H1 (cell line): Measurements from ENCODE around the gene SNAPC2. TPM values are rescaled to one million over a fixed set of nuclear protein-coding genes. Genes with fewer than 3 reads are reported as not detected.

Experiments
- BCL11A ChIP-seq, 2 experiments: IDR thresholded peaks; one replicate each; pipeline ENCODE4 v1.6.1; 2011; ENCODE audit warnings: low read depth in 2 of 2, low read length in 2 of 2, mild to moderate bottlenecking in 2 of 2
- CBX8 ChIP-seq: fragments of 300-800, 300-1000 bp; sonication (generic); IDR thresholded peaks from 2 replicates; pipeline ENCODE4 v1.7.1; 2016; ENCODE audit warnings: low read depth, low read length, borderline replicate concordance
- CREB1 ChIP-seq: IDR thresholded peaks from 2 replicates; pipeline ENCODE4 v1.6.1; 2012; ENCODE audit warnings: inconsistent platforms
- EP300 ChIP-seq, 2 experiments: IDR thresholded peaks; 1 replicate in 1 of 2; 2 replicates in 1 of 2; pipeline ENCODE4 v1.6.1; 2011 to 2012; ENCODE audit warnings: low read depth in 2 of 2, low read length in 2 of 2, mild to moderate bottlenecking in 2 of 2, borderline replicate concordance in 1 of 2, inconsistent platforms in 1 of 2, moderate library complexity in 1 of 2
- SIRT6 ChIP-seq: IDR thresholded peaks from one replicate; pipeline ENCODE4 v1.7.1; 2012; ENCODE audit warnings: low read length, inconsistent platforms
- polyA plus RNA-seq, 7 experiments: library from polyadenylated mRNA; depleted of rRNA in 3 of 7; stranded (reverse) in 5 of 7; unstranded in 2 of 7; fragments of >200 nt in 5 of 7; fragments of 200-250 nt in 2 of 7; gene quantifications; 1 replicate in 5 of 7; 2 replicates in 1 of 7; 4 replicates in 1 of 7; pipeline versions ENCODE4 v1.2.1 to v1.2.3, GENCODE V29; 2011 to 2013; ENCODE audit warnings: missing spikeins in 2 of 7, mixed read lengths in 2 of 7
- total RNA-seq: library from RNA; stranded (reverse); fragmentation: NEBNext Ultra II Directional; extraction: Animal tissue kit (Norgen Biotek cat#: 25700); gene quantifications from 2 replicates; pipeline ENCODE4 v1.2.1, GENCODE V29; 2021
- TF ChIP-seq, protein P1 (sequence below): fragments of 300-600 bp; sonication (generic); IDR thresholded peaks from 2 replicates; pipeline ENCODE4 v1.7.1; 2012; ENCODE audit warnings: low read length, moderate library complexity, mild to moderate bottlenecking, inconsistent platforms; ENCODE audit not compliant: insufficient replicate concordance
- TF ChIP-seq, protein P2 (sequence below), 3 experiments: IDR thresholded peaks; 1 replicate in 2 of 3; 2 replicates in 1 of 3; pipeline versions ENCODE4 v1.5.1 to v1.6.1; 2011; ENCODE audit warnings: low read length in 3 of 3, mild to moderate bottlenecking in 3 of 3, inconsistent platforms in 2 of 3, low read depth in 1 of 3, moderate library complexity in 1 of 3; ENCODE audit not compliant: insufficient read depth in 1 of 3; ENCODE audit errors: control extremely low read depth in 1 of 3

Gene SNAPC2
- total and polyA plus RNA-seq, 2 of the 8 experiments (the other 6 are each of a cell fraction or from before 2014, with no cell fraction given) = 18.2 to 20.3 TPM

DNA sequence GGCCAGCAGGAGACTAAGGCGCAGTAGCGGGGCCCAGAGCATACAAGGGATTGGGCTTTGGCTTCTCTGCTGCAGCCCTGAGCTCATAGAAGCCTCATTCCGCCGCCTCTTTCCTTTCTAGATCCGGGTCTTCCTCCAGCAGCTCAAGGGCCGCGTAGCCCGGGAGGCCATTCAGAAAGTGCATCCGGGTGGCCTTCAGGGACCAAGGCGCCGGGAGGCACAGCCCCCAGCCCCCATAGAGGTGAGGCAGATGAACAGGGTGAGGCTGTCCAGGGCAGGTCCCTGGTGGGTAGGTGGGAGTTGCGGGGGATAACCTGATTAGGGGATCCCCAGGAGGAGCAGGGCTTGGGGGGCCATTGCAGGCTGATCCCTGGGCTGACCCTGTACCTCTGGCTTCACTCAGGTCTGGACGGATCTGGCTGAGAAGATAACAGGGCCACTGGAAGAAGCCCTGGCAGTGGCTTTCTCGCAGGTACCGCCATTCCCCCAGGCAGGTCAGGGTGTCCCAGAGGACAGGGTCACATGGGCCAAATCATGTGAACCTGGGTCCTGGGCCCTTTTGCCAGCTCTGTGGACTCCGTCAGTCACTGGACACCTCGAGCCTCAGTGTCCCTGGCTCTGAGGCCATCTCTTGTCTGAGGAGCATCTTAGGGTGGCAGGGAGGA, 1.3 kb downstream of the SNAPC2 start (continued):
- TF ChIP-seq, protein P1, sequence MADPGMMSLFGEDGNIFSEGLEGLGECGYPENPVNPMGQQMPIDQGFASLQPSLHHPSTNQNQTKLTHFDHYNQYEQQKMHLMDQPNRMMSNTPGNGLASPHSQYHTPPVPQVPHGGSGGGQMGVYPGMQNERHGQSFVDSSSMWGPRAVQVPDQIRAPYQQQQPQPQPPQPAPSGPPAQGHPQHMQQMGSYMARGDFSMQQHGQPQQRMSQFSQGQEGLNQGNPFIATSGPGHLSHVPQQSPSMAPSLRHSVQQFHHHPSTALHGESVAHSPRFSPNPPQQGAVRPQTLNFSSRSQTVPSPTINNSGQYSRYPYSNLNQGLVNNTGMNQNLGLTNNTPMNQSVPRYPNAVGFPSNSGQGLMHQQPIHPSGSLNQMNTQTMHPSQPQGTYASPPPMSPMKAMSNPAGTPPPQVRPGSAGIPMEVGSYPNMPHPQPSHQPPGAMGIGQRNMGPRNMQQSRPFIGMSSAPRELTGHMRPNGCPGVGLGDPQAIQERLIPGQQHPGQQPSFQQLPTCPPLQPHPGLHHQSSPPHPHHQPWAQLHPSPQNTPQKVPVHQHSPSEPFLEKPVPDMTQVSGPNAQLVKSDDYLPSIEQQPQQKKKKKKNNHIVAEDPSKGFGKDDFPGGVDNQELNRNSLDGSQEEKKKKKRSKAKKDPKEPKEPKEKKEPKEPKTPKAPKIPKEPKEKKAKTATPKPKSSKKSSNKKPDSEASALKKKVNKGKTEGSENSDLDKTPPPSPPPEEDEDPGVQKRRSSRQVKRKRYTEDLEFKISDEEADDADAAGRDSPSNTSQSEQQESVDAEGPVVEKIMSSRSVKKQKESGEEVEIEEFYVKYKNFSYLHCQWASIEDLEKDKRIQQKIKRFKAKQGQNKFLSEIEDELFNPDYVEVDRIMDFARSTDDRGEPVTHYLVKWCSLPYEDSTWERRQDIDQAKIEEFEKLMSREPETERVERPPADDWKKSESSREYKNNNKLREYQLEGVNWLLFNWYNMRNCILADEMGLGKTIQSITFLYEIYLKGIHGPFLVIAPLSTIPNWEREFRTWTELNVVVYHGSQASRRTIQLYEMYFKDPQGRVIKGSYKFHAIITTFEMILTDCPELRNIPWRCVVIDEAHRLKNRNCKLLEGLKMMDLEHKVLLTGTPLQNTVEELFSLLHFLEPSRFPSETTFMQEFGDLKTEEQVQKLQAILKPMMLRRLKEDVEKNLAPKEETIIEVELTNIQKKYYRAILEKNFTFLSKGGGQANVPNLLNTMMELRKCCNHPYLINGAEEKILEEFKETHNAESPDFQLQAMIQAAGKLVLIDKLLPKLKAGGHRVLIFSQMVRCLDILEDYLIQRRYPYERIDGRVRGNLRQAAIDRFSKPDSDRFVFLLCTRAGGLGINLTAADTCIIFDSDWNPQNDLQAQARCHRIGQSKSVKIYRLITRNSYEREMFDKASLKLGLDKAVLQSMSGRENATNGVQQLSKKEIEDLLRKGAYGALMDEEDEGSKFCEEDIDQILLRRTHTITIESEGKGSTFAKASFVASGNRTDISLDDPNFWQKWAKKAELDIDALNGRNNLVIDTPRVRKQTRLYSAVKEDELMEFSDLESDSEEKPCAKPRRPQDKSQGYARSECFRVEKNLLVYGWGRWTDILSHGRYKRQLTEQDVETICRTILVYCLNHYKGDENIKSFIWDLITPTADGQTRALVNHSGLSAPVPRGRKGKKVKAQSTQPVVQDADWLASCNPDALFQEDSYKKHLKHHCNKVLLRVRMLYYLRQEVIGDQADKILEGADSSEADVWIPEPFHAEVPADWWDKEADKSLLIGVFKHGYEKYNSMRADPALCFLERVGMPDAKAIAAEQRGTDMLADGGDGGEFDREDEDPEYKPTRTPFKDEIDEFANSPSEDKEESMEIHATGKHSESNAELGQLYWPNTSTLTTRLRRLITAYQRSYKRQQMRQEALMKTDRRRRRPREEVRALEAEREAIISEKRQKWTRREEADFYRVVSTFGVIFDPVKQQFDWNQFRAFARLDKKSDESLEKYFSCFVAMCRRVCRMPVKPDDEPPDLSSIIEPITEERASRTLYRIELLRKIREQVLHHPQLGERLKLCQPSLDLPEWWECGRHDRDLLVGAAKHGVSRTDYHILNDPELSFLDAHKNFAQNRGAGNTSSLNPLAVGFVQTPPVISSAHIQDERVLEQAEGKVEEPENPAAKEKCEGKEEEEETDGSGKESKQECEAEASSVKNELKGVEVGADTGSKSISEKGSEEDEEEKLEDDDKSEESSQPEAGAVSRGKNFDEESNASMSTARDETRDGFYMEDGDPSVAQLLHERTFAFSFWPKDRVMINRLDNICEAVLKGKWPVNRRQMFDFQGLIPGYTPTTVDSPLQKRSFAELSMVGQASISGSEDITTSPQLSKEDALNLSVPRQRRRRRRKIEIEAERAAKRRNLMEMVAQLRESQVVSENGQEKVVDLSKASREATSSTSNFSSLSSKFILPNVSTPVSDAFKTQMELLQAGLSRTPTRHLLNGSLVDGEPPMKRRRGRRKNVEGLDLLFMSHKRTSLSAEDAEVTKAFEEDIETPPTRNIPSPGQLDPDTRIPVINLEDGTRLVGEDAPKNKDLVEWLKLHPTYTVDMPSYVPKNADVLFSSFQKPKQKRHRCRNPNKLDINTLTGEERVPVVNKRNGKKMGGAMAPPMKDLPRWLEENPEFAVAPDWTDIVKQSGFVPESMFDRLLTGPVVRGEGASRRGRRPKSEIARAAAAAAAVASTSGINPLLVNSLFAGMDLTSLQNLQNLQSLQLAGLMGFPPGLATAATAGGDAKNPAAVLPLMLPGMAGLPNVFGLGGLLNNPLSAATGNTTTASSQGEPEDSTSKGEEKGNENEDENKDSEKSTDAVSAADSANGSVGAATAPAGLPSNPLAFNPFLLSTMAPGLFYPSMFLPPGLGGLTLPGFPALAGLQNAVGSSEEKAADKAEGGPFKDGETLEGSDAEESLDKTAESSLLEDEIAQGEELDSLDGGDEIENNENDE = no peak
- TF ChIP-seq EP300 (IDR thresholded peaks at IDR 0.05; ENCODE audit: borderline replicate concordance in 1 of 2, low read depth in 2 of 2, low read length in 2 of 2) (no peak), CREB1 (no peak), BCL11A (IDR thresholded peaks at IDR 0.05; ENCODE audit: low read depth in 2 of 2, low read length in 2 of 2) (no peak), CBX8 (no peak), SIRT6 (no peak)
- TF ChIP-seq, protein P2, sequence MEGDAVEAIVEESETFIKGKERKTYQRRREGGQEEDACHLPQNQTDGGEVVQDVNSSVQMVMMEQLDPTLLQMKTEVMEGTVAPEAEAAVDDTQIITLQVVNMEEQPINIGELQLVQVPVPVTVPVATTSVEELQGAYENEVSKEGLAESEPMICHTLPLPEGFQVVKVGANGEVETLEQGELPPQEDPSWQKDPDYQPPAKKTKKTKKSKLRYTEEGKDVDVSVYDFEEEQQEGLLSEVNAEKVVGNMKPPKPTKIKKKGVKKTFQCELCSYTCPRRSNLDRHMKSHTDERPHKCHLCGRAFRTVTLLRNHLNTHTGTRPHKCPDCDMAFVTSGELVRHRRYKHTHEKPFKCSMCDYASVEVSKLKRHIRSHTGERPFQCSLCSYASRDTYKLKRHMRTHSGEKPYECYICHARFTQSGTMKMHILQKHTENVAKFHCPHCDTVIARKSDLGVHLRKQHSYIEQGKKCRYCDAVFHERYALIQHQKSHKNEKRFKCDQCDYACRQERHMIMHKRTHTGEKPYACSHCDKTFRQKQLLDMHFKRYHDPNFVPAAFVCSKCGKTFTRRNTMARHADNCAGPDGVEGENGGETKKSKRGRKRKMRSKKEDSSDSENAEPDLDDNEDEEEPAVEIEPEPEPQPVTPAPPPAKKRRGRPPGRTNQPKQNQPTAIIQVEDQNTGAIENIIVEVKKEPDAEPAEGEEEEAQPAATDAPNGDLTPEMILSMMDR (IDR thresholded peaks at IDR 0.05; ENCODE audit: control extremely low read depth in 1 of 3, insufficient read depth in 1 of 3, low read depth in 1 of 3, low read length in 3 of 3) = no peak
